ENCODE data around the gene MPO. TPM values are rescaled to one million over a fixed set of nuclear protein-coding genes. Genes with fewer than 3 reads are reported as not detected.

Gene MPO
- total and polyA plus RNA-seq, 9 of the 15 experiments (the other 6 are each of a cell fraction or from before 2014, with no cell fraction given): 0.04 to 0.47 (median 0.39) TPM; not detected in 6

DNA sequence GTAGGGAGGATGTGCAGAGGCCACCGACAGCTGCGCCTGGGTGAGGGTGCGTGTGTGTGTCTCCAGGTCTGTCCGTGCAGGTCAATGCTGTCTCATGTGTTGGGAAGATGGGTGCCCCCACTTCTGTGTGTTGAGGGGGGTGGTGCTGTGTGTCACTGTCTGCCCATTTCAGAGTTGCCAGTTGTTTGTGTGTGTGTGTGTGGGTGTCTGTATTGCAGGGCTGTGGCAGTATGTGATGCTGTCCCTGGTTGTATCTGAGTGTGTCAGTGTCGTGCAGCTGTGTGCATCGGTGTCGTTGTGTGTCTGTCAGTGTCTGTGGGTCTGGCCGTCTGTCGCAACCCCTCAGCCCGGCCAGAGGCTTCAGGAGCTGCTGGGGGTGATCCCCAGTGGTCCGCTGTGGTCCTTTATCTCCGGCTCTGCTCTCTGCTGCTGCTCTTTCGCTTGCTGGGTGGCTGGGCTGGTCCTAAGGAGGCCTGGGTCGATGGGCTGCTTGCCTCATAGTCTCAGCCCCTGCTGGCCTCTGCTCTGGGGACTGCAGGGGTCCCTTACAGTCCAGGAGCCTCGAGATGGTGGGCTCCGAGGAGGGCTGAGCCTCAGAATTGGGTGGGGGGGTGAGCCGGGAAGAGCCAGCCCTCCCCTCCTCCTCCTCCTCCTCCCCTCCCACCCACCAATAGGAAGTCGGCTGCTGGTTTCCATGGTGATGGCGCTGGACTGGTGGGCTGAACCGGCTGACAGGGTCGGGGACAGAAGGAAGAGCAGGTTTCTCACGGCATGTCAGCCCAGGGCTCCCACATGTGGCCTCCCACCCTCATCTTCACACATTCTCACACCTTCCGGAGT lies 47.7 kb upstream of the MPO start, which contains the start of gene TSPOAP1 (continued):
- peak; percentile 63 for TF ChIP-seq GABPB1 (CRISPR knock-in tag; IDR thresholded peaks at IDR 0.05)
- TF ChIP-seq HCFC1 (IDR thresholded peaks at IDR 0.05; ENCODE audit: low read depth, low read length): peak; percentile 21; the same call in 1 of the 2 replicates
- TF ChIP-seq SRF (CRISPR knock-in tag; IDR thresholded peaks at IDR 0.05): no peak; a peak in 1 of 4 replicates
- no peak for TF ChIP-seq STAT5B (CRISPR knock-in tag; IDR thresholded peaks at IDR 0.05)
- no peak for TF ChIP-seq SFPQ (IDR thresholded peaks at IDR 0.05; ENCODE audit: low read depth, low read length)
- no peak; the same call in 1 of the 2 replicates for TF ChIP-seq CBFA2T2 (conservative IDR thresholded peaks at IDR 0.05)
- no peak for TF ChIP-seq RBM25 (IDR thresholded peaks at IDR 0.05; ENCODE audit: low read depth, low read length, severe bottlenecking)
- TF ChIP-seq RCOR1 (IDR thresholded peaks at IDR 0.05; ENCODE audit: borderline replicate concordance in 1 of 2, low read depth in 2 of 2, low read length in 2 of 2): peak in 1 of 2 experiments; percentile 4; a peak in 1 of 4 replicates
- no peak for TF ChIP-seq POLR3A (IDR thresholded peaks at IDR 0.05; ENCODE audit: borderline replicate concordance, extremely low read depth, insufficient read depth, insufficient read length)
- TF ChIP-seq FOXJ3 (CRISPR knock-in tag; IDR thresholded peaks at IDR 0.05): no peak
- TF ChIP-seq ZNF778 (CRISPR knock-in tag; IDR thresholded peaks at IDR 0.05): no peak
- peak; percentile 95 for TF ChIP-seq RFX1 (IDR thresholded peaks at IDR 0.05)
- no peak for TF ChIP-seq NR2C1 (IDR thresholded peaks at IDR 0.05)
- no peak for TF ChIP-seq NR2C1 (tag; IDR thresholded peaks at IDR 0.05)
- TF ChIP-seq, protein P1, sequence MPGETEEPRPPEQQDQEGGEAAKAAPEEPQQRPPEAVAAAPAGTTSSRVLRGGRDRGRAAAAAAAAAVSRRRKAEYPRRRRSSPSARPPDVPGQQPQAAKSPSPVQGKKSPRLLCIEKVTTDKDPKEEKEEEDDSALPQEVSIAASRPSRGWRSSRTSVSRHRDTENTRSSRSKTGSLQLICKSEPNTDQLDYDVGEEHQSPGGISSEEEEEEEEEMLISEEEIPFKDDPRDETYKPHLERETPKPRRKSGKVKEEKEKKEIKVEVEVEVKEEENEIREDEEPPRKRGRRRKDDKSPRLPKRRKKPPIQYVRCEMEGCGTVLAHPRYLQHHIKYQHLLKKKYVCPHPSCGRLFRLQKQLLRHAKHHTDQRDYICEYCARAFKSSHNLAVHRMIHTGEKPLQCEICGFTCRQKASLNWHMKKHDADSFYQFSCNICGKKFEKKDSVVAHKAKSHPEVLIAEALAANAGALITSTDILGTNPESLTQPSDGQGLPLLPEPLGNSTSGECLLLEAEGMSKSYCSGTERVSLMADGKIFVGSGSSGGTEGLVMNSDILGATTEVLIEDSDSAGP (CRISPR knock-in tag; IDR thresholded peaks at IDR 0.05): peak; percentile 51; the same call in 1 of the 2 replicates
- peak; percentile 6 for TF ChIP-seq ZBTB33 (CRISPR knock-in tag; IDR thresholded peaks at IDR 0.05)
- peak; percentile 80 for TF ChIP-seq ZBED1 (IDR thresholded peaks at IDR 0.05)
- TF ChIP-seq ZEB2 (IDR thresholded peaks at IDR 0.05): no peak; the same call in 1 of the 2 replicates
- 0 out of 2 replicates have a peak, but pooled peaks have one; percentile 45 for TF ChIP-seq SRSF1 (IDR thresholded peaks at IDR 0.05; ENCODE audit: low read depth, low read length)
